Ovary (tissue), 9 donors: ENCODE results near the gene ZNF582. TPM values are rescaled to one million over a fixed set of nuclear protein-coding genes. Genes with fewer than 3 reads are reported as not detected.
"Not testable (repeated sequence)": the region's sequence is repeated elsewhere in the genome, so short reads cannot be mapped to it uniquely, and the experiment has no call there.

ENCODE experiments used
- DNase-seq, 5 donors: peaks; one replicate each; pipeline ENCODE4 v3.0.0-alpha.2; 2019 to 2020
- H3K27ac ChIP-seq, 2 donors: fragments of 200-600 bp; one replicate each; pipeline versions ENCODE4 v1.5.1 to v1.8.0; 2019 to 2022
- H3K27me3 ChIP-seq: fragments of 200-600 bp; one replicate; pipeline ENCODE4 v1.8.0; 2022
- H3K36me3 ChIP-seq: fragments of 200-600 bp; sonication (generic); one replicate; pipeline ENCODE4 v1.5.1; 2019
- H3K4me1 ChIP-seq: one replicate; pipeline ENCODE4 v1.8.1; 2013; ENCODE audit warnings: mild to moderate bottlenecking, moderate library complexity; ENCODE audit not compliant: insufficient read depth
- H3K4me3 ChIP-seq: fragments of 200-600 bp; sonication (generic); one replicate; pipeline ENCODE4 v1.5.1; 2017
- H3K9me3 ChIP-seq, 2 donors: fragments of 200-600 bp in 1 of 2; sonication (generic) in 1 of 2; one replicate each; pipeline versions ENCODE4 v1.5.1 to v1.8.1; 2013 to 2019; ENCODE audit warnings: mild to moderate bottlenecking in 1 of 2, moderate library complexity in 1 of 2
- EP300 ChIP-seq: sonication (generic); formaldehyde crosslinking; IDR thresholded peaks from one replicate; pipeline ENCODE4 v1.6.1; 2017; ENCODE audit warnings: antibody characterized with exemption
- POLR2A ChIP-seq: fragments of 450-650 bp; IDR thresholded peaks from one replicate; pipeline ENCODE4 v1.6.1; 2017; ENCODE audit warnings: antibody characterized with exemption, mild to moderate bottlenecking, moderate library complexity
- WGBS, 3 donors: extraction: QIAGEN DNeasy Blood & Tissue Kit in 1 of 3; methylation state at CpG; one replicate each; pipeline versions ENCODE4 v1.1.5 to v1.1.7; 2013 to 2017; 5-methylcytosine and 5-hydroxymethylcytosine counted together
- intact Hi-C, 4 donors: fragments of 100-400 bp; cut with DNase I; formaldehyde crosslinking; loops; one replicate each; pipeline versions ENCODE4 v1.11.0 to v1.15.1; 2022 to 2023
- polyA plus RNA-seq, 2 donors: library from polyadenylated mRNA; stranded (reverse); fragments of 200-250 nt in 1 of 2; fragments of 350-450 nt in 1 of 2; fragmentation: Illumina TruSeq in 1 of 2; extraction: RNeasy Lipid Tissue Mini Kit (QIAGEN cat#74804) in 1 of 2; gene quantifications; one replicate each; pipeline ENCODE4 v1.2.3, GENCODE V29; 2013 to 2014
- total RNA-seq, 7 donors: library from RNA; depleted of rRNA in 2 of 7; stranded (reverse); fragments of >200 nt in 2 of 7; fragmentation: NEBNext Ultra II Directional in 3 of 7; extraction: Animal tissue kit (Norgen Biotek cat#: 25700) in 3 of 7; gene quantifications; one replicate each; pipeline versions ENCODE4 v1.1.0 to v1.2.4, GENCODE V29; 2016 to 2023
- TF ChIP-seq, protein P1 (sequence below), 3 donors: fragments of 450-650 bp in 2 of 3; fragments of 200-600 bp in 1 of 3; IDR thresholded peaks; one replicate each; pipeline versions ENCODE4 v1.5.1 to v1.8.0; 2016 to 2022; ENCODE audit warnings: antibody characterized with exemption in 3 of 3, mild to moderate bottlenecking in 1 of 3
- donor health status: DM: no; HTN: no; CAD: no; lungs with moderate emphysema.
- donor health status: DM: no; HTN: no; CAD: no.
- donor health status: Bipolar disorder and iron deficiency.
- donor health status: DM: yes; HTN: yes; CAD: no.
- donor health status: DM: no; HTN: no; CAD: no.
- donor health status: DM: yes; HTN: yes; CAD: no.

Gene ZNF582
- total and polyA plus RNA-seq, 9 donors = 4.6 to 11.1 (median 7.9) TPM

DNA sequence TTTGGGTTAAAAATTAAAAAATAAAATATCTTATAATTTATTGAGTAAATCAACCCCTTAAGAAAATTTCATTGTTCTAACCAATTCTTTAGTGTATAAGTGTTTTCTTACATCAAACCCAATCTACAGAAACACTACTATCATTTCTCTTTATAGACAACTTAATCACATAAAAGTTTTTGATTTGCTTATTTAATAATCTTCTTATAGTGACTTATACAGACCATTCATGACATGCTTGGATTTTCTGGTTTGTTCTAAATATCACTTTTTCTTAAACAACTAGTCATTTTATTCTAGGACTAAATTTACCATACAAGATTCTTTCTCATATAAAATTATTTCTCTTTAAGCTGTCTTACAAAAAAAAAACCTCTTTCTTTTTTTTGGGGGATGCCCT, 51.4 kb downstream of the ZNF582 start:
- H3K9me3 ChIP-seq = peaks cover 0 to 11% of the 10 kb centered on the region in 2 donors
- DNase-seq = no peak

DNA sequence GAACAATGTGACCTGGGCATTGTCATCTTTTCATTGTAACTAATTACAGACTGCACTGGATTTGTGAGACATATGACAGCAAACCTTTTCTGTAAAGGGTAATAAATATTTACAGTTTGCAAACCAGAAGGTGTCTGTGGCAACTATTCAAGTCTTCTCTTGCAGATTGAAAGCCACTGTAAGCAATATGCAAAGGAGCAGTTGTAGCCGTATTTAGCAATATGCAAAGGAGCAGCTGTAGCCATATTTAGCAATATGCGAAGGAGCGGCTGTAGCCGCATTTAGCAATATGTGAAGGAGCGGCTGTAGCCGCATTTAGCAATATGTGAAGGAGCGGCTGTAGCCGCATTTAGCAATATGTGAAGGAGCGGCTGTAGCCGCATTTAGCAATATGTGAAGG, 54.3 kb downstream of the ZNF582 start:
- DNase-seq, H3K4me1 ChIP-seq, intact Hi-C loops, H3K27ac ChIP-seq, H3K4me3 ChIP-seq, H3K36me3 ChIP-seq, H3K27me3 ChIP-seq: not testable (repeated sequence)
- H3K9me3 ChIP-seq = peaks cover 0 to 11% of the 10 kb centered on the region in 2 donors
- 85 to 98% (median 92%) methylated on average over 7 to 8 of the region's 10 CpGs for WGBS, 3 donors

More for the DNA sequence above, 51.4 kb downstream of the ZNF582 start:
- no peak overlapping the region for H3K27ac ChIP-seq
- no peaks in the 10 kb centered on the region for H3K27me3 ChIP-seq
- intact Hi-C loops = loop anchor here in 2 of 4 donors (10.0 kb wide), 2 partner anchors 87 to 257 kb away; no protein-coding TSS in a partner anchor
- H3K4me3 ChIP-seq = no peak overlapping the region
- TF ChIP-seq EP300 = no peak
- TF ChIP-seq, protein P1, sequence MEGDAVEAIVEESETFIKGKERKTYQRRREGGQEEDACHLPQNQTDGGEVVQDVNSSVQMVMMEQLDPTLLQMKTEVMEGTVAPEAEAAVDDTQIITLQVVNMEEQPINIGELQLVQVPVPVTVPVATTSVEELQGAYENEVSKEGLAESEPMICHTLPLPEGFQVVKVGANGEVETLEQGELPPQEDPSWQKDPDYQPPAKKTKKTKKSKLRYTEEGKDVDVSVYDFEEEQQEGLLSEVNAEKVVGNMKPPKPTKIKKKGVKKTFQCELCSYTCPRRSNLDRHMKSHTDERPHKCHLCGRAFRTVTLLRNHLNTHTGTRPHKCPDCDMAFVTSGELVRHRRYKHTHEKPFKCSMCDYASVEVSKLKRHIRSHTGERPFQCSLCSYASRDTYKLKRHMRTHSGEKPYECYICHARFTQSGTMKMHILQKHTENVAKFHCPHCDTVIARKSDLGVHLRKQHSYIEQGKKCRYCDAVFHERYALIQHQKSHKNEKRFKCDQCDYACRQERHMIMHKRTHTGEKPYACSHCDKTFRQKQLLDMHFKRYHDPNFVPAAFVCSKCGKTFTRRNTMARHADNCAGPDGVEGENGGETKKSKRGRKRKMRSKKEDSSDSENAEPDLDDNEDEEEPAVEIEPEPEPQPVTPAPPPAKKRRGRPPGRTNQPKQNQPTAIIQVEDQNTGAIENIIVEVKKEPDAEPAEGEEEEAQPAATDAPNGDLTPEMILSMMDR (IDR thresholded peaks at IDR 0.05) = no peak
- TF ChIP-seq POLR2A = no peak
- no peaks in the 10 kb centered on the region for H3K36me3 ChIP-seq
- no peaks in the 10 kb centered on the region for H3K4me1 ChIP-seq

- H3K27me3 ChIP-seq, H3K9me3 ChIP-seq, H3K27ac ChIP-seq, H3K36me3 ChIP-seq, intact Hi-C loops, DNase-seq, H3K4me1 ChIP-seq, H3K4me3 ChIP-seq: not testable (repeated sequence)
- 90 to 92% (median 92%) methylated on average over 8 of the region's 8 CpGs for WGBS, 3 donors
Measured at GRCh38 chr19:56337077-56337476, 56.3 kb downstream of the ZNF582 start.

- H3K36me3 ChIP-seq, H3K27me3 ChIP-seq, DNase-seq, H3K4me1 ChIP-seq, intact Hi-C loops, H3K4me3 ChIP-seq, H3K9me3 ChIP-seq, H3K27ac ChIP-seq: not testable (repeated sequence)
Measured at GRCh38 chr19:56335371-56335770, 58.0 kb downstream of the ZNF582 start.

GRCh38 chr19:56333506-56333905, 59.8 kb downstream of the ZNF582 start:
- H3K4me1 ChIP-seq = no peaks in the 10 kb centered on the region
- no peak for DNase-seq
- TF ChIP-seq POLR2A (no peak), EP300 (no peak)
- TF ChIP-seq, protein P1 (IDR thresholded peaks at IDR 0.05) = no peak
- no peaks in the 10 kb centered on the region for H3K27me3 ChIP-seq
- peaks cover 3% of the 10 kb centered on the region in 2 donors for H3K9me3 ChIP-seq
- intact Hi-C loops = no loop called here
- no peak overlapping the region for H3K4me3 ChIP-seq
- no peaks in the 10 kb centered on the region for H3K36me3 ChIP-seq
- H3K27ac ChIP-seq = no peak overlapping the region

Other genes starting within 250 kb of the ZNF582 start
- not detected for gene GALP, start 217.5 kb downstream of the ZNF582 start, total RNA-seq
- gene GALP, start 217.5 kb downstream of the ZNF582 start, polyA plus RNA-seq = not detected
- gene ZSCAN5B, start 195.8 kb downstream of the ZNF582 start, total RNA-seq = under 1 TPM in 1 of 7 donors, not detected in 6; 0.22 TPM
- not detected for gene ZSCAN5B, start 195.8 kb downstream of the ZNF582 start, polyA plus RNA-seq
- gene ZSCAN5C, start 191.3 kb downstream of the ZNF582 start, total RNA-seq = not detected
- gene ZSCAN5C, start 191.3 kb downstream of the ZNF582 start, polyA plus RNA-seq = not detected
- not detected for gene EDDM13, start 120.8 kb downstream of the ZNF582 start, total RNA-seq
- under 1 TPM in 1 of 2 donors, not detected in 1; 0.28 TPM for gene EDDM13, start 120.8 kb downstream of the ZNF582 start, polyA plus RNA-seq
- gene ZSCAN5A, start 78.7 kb downstream of the ZNF582 start, total RNA-seq = 10 to 100 TPM in 5 of 7 donors, 1 to 10 TPM in 2; 7.4 to 25.7 (median 13.9) TPM
- 1 to 10 TPM; 4.6 to 8.9 TPM for gene ZSCAN5A, start 78.7 kb downstream of the ZNF582 start, polyA plus RNA-seq
- 10 to 100 TPM in 5 of 7 donors, 1 to 10 TPM in 2; 5.9 to 12.5 (median 10.7) TPM for gene ZNF583, start 10.8 kb upstream of the ZNF582 start, total RNA-seq
- 1 to 10 TPM; 4.0 to 6.8 TPM for gene ZNF583, start 10.8 kb upstream of the ZNF582 start, polyA plus RNA-seq
- gene ZNF667, start 83.8 kb upstream of the ZNF582 start, total RNA-seq = 10 to 100 TPM in 4 of 7 donors, 1 to 10 TPM in 3; 5.5 to 12.8 (median 10.2) TPM
- gene ZNF667, start 83.8 kb upstream of the ZNF582 start, polyA plus RNA-seq = 1 to 10 TPM; 4.5 to 9.8 TPM
- 10 to 100 TPM in 5 of 7 donors, 1 to 10 TPM in 2; 5.9 to 22.4 (median 14.7) TPM for gene ZNF471, start 114.3 kb upstream of the ZNF582 start, total RNA-seq
- 1 to 10 TPM; 6.4 to 10.0 TPM for gene ZNF471, start 114.3 kb upstream of the ZNF582 start, polyA plus RNA-seq
- 10 to 100 TPM in 6 of 7 donors, 1 to 10 TPM in 1; 4.9 to 15.7 (median 13.5) TPM for gene ZFP28, start 145.4 kb upstream of the ZNF582 start, total RNA-seq
- gene ZFP28, start 145.4 kb upstream of the ZNF582 start, polyA plus RNA-seq = 10 to 100 TPM in 1 of 2 donors, 1 to 10 TPM in 1; 9.2 to 12.7 TPM
- gene ZNF470, start 173.9 kb upstream of the ZNF582 start, total RNA-seq = 1 to 10 TPM; 2.4 to 7.8 (median 6.7) TPM
- gene ZNF470, start 173.9 kb upstream of the ZNF582 start, polyA plus RNA-seq = 1 to 10 TPM; 1.7 to 5.4 TPM
- gene ZNF71, start 201.8 kb upstream of the ZNF582 start, total RNA-seq = 1 to 10 TPM; 5.7 to 9.8 (median 8.4) TPM
- 1 to 10 TPM; 3.4 to 6.3 TPM for gene ZNF71, start 201.8 kb upstream of the ZNF582 start, polyA plus RNA-seq
- 1 to 10 TPM in 1 of 7 donors, under 1 TPM in 5, not detected in 1; 0.43 to 1.6 (median 0.59) TPM for gene SMIM17, start 249.6 kb upstream of the ZNF582 start, total RNA-seq
- under 1 TPM; 0.22 to 0.65 TPM for gene SMIM17, start 249.6 kb upstream of the ZNF582 start, polyA plus RNA-seq